Neuronal stem cell (in vitro differentiated cells): ENCODE results near the gene CHN1.

Source experiments
- DNase-seq: peaks from one replicate; pipeline ENCODE4 v3.0.0-alpha.2; 2013; ENCODE audit warnings: low spot score
- H2AFZ ChIP-seq: one replicate; pipeline ENCODE4 v1.6.1; 2013; ENCODE audit warnings: mild to moderate bottlenecking, low read length, inconsistent platforms
- H2AK5ac ChIP-seq: 2 replicates; pipeline ENCODE4 v1.6.1; 2013; ENCODE audit warnings: low read depth, mild to moderate bottlenecking, inconsistent platforms, low read length, moderate library complexity, mixed read lengths
- H2BK120ac ChIP-seq: 2 replicates; pipeline ENCODE4 v1.6.1; 2013; ENCODE audit warnings: low read depth, mild to moderate bottlenecking, inconsistent platforms, low read length, moderate library complexity, mixed read lengths
- H2BK12ac ChIP-seq: one replicate; pipeline ENCODE4 v1.6.1; 2013; ENCODE audit warnings: low read length, inconsistent platforms
- H2BK15ac ChIP-seq: 2 replicates; pipeline ENCODE4 v1.6.1; 2013; ENCODE audit warnings: mild to moderate bottlenecking, low read length, inconsistent platforms, mixed read lengths
- H2BK5ac ChIP-seq: one replicate; pipeline ENCODE4 v1.6.1; 2013; ENCODE audit warnings: inconsistent platforms, mild to moderate bottlenecking, low read length, moderate library complexity
- H3K14ac ChIP-seq: one replicate; pipeline ENCODE4 v1.6.1; 2013; ENCODE audit warnings: low read length, inconsistent platforms
- H3K18ac ChIP-seq: 2 replicates; pipeline ENCODE4 v1.6.1; 2013; ENCODE audit warnings: low read length, inconsistent platforms
- H3K23ac ChIP-seq: 2 replicates; pipeline ENCODE4 v1.6.1; 2013; ENCODE audit warnings: low read depth, mild to moderate bottlenecking, mixed read lengths, low read length, inconsistent platforms; ENCODE audit not compliant: poor library complexity
- H3K27ac ChIP-seq: replicated peaks from 3 replicates; pipeline ENCODE4 v1.5.1; 2013; ENCODE audit warnings: low read length, inconsistent platforms
- H3K27me3 ChIP-seq, 3 experiments: 2 replicates each; pipeline ENCODE4 v1.6.1; 2013; ENCODE audit warnings: low read length in 3 of 3, mild to moderate bottlenecking in 2 of 3, inconsistent platforms in 1 of 3, low read depth in 1 of 3, mixed read lengths in 1 of 3, moderate library complexity in 1 of 3; ENCODE audit not compliant: control insufficient read depth in 3 of 3, insufficient read depth in 3 of 3
- H3K36me3 ChIP-seq, 2 donors: replicated peaks in 1 of 2; 2 replicates each; pipeline ENCODE4 v1.6.1; 2013; ENCODE audit warnings: low read length in 2 of 2; ENCODE audit not compliant: control insufficient read depth in 2 of 2, insufficient read depth in 2 of 2
- H3K4ac ChIP-seq: 2 replicates; pipeline ENCODE4 v1.6.1; 2013; ENCODE audit warnings: inconsistent platforms, mild to moderate bottlenecking, low read length, moderate library complexity
- H3K4me1 ChIP-seq, 2 donors: 1 replicate in 1 of 2; 2 replicates in 1 of 2; pipeline ENCODE4 v1.6.1; 2013; ENCODE audit warnings: low read length in 2 of 2, low read depth in 1 of 2; ENCODE audit not compliant: control insufficient read depth in 2 of 2, insufficient read depth in 1 of 2
- H3K4me2 ChIP-seq: one replicate; pipeline ENCODE4 v1.6.1; 2013; ENCODE audit warnings: mild to moderate bottlenecking, low read length, inconsistent platforms; ENCODE audit not compliant: insufficient read depth, poor library complexity, severe bottlenecking
- H3K4me3 ChIP-seq, 2 donors: 2 replicates each; pipeline ENCODE4 v1.5.1; 2013; ENCODE audit warnings: low read length in 2 of 2, mild to moderate bottlenecking in 2 of 2, inconsistent platforms in 1 of 2, moderate library complexity in 1 of 2
- H3K79me1 ChIP-seq: one replicate; pipeline ENCODE4 v1.6.1; 2013; ENCODE audit warnings: low read depth, mild to moderate bottlenecking, inconsistent platforms, low read length, moderate library complexity
- H3K9ac ChIP-seq: one replicate; pipeline ENCODE4 v1.6.1; 2013; ENCODE audit warnings: mild to moderate bottlenecking, low read depth, low read length, inconsistent platforms; ENCODE audit not compliant: poor library complexity
- H3K9me3 ChIP-seq, 2 donors: replicated peaks in 1 of 2; 2 replicates each; pipeline versions ENCODE3 to v1.6.1; 2013; ENCODE audit warnings: low read length in 2 of 2, mild to moderate bottlenecking in 2 of 2, inconsistent platforms in 1 of 2, low read depth in 1 of 2, mixed read lengths in 1 of 2, moderate library complexity in 1 of 2; ENCODE audit not compliant: control insufficient read depth in 2 of 2, insufficient read depth in 1 of 2
- H4K8ac ChIP-seq: one replicate; pipeline ENCODE4 v1.6.1; 2013; ENCODE audit warnings: low read depth, mild to moderate bottlenecking, inconsistent platforms, low read length, moderate library complexity
- H4K91ac ChIP-seq: one replicate; pipeline ENCODE4 v1.6.1; 2013; ENCODE audit warnings: low read length, low read depth, mild to moderate bottlenecking, inconsistent platforms; ENCODE audit not compliant: poor library complexity
- WGBS, 2 donors: extraction: QIAGEN DNeasy Blood & Tissue Kit; methylation state at CpG; one replicate each; pipeline ENCODE4 v1.1.7; 2013; ENCODE audit warnings: missing lambda C conversion rate in 2 of 2, mixed read lengths in 1 of 2; ENCODE audit not compliant: insufficient read length in 2 of 2, insufficient replicate concordance in 1 of 2; ENCODE audit errors: extremely low coverage in 2 of 2; 5-methylcytosine and 5-hydroxymethylcytosine counted together

CHN1 gene

GRCh38 chr2:174977364-174977763, 27.8 kb downstream of the CHN1 start:
- Histone ChIP-seq H3K4me2 (no peak overlapping the region), H3K23ac (no peak overlapping the region), H2BK5ac (no peak overlapping the region), H3K18ac (no peak overlapping the region), H3K79me1 (no peaks in the 10 kb centered on the region), H3K4me1 (peaks cover 0 to 14% of the 10 kb centered on the region in 2 donors), H3K27ac (no peak overlapping the region), H2BK120ac (no peak overlapping the region), H3K9ac (no peak overlapping the region), H3K14ac (no peak overlapping the region), H4K8ac (no peak overlapping the region), H3K4me3 (no peak overlapping the region), H3K36me3 (peaks cover 0 to 10% of the 10 kb centered on the region in 2 donors), H3K9me3 (peaks cover 0 to 9% of the 10 kb centered on the region in 2 donors), H4K91ac (no peak overlapping the region), H2AFZ (no peak overlapping the region), H3K4ac (no peak overlapping the region), H3K27me3 (no peaks in the 10 kb centered on the region), H2AK5ac (no peak overlapping the region), H2BK15ac (no peak overlapping the region), H2BK12ac (no peak overlapping the region)
- WGBS, 2 donors, result no CpG with 5 or more reads among the region's 2 CpGs
- no peak for DNase-seq

- Histone ChIP-seq H4K8ac (no peak overlapping the region), H3K4me3 (no peak overlapping the region), H3K9me3 (peaks cover 0 to 31% of the 10 kb centered on the region in 2 donors), H3K27me3 (no peaks in the 10 kb centered on the region), H3K4ac (no peak overlapping the region), H2BK12ac (no peak overlapping the region), H3K9ac (no peak overlapping the region), H3K4me2 (no peak overlapping the region), H4K91ac (no peak overlapping the region), H3K4me1 (peaks cover 2 to 16% of the 10 kb centered on the region in 2 donors), H3K27ac (no peak overlapping the region), H2BK120ac (no peak overlapping the region), H3K36me3 (peaks cover 0 to 20% of the 10 kb centered on the region in 2 donors), H3K79me1 (no peaks in the 10 kb centered on the region), H3K14ac (no peak overlapping the region), H2AK5ac (no peak overlapping the region), H3K23ac (no peak overlapping the region), H2BK5ac (no peak overlapping the region), H3K18ac (no peak overlapping the region), H2AFZ (no peak overlapping the region), H2BK15ac (no peak overlapping the region)
- DNase-seq, result no peak
- no CpG with 5 or more reads among the region's 4 CpGs for WGBS, 2 donors
These were observed 31.1 kb downstream of the CHN1 start for GRCh38 chr2:174974131-174974530.

- Histone ChIP-seq H2BK12ac (no peak overlapping the region), H4K91ac (no peak overlapping the region), H3K4me3 (no peak overlapping the region), H3K9me3 (peaks cover 0 to 34% of the 10 kb centered on the region in 2 donors), H2AFZ (no peak overlapping the region), H2BK15ac (no peak overlapping the region), H3K79me1 (no peaks in the 10 kb centered on the region), H2BK120ac (no peak overlapping the region), H3K4me2 (no peak overlapping the region), H3K4me1 (peaks cover 2 to 24% of the 10 kb centered on the region in 2 donors), H2BK5ac (no peak overlapping the region), H3K23ac (no peak overlapping the region), H3K14ac (no peak overlapping the region), H3K27ac (no peak overlapping the region), H3K9ac (no peak overlapping the region), H2AK5ac (no peak overlapping the region), H3K36me3 (peaks cover 0 to 20% of the 10 kb centered on the region in 2 donors), H3K27me3 (no peaks in the 10 kb centered on the region), H3K4ac (no peak overlapping the region), H3K18ac (no peak overlapping the region), H4K8ac (no peak overlapping the region)
- DNase-seq, result no peak
These were observed 32.3 kb downstream of the CHN1 start for GRCh38 chr2:174972924-174973323.

GRCh38 chr2:174971868-174972781, 33.1 kb downstream of the CHN1 start:
- Histone ChIP-seq H2BK120ac (no peak overlapping the region), H3K27ac (no peak overlapping the region), H2AFZ (no peak overlapping the region), H3K23ac (no peak overlapping the region), H3K18ac (no peak overlapping the region), H2AK5ac (no peak overlapping the region), H3K36me3 (peaks cover 0 to 23% of the 10 kb centered on the region in 2 donors), H3K4me2 (no peak overlapping the region), H3K9ac (no peak overlapping the region), H3K27me3 (no peaks in the 10 kb centered on the region), H2BK15ac (no peak overlapping the region), H3K4me3 (no peak overlapping the region), H3K4me1 (peaks cover 2 to 24% of the 10 kb centered on the region in 2 donors), H4K8ac (no peak overlapping the region), H3K14ac (no peak overlapping the region), H4K91ac (no peak overlapping the region), H2BK5ac (no peak overlapping the region), H3K9me3 (peaks cover 0 to 34% of the 10 kb centered on the region in 2 donors), H2BK12ac (no peak overlapping the region), H3K4ac (no peak overlapping the region), H3K79me1 (no peaks in the 10 kb centered on the region)
- DNase-seq, result no peak
- WGBS, 2 donors, result no CpG with 5 or more reads among the region's 7 CpGs
